ENCODE measurements around the gene EFNA1.

EFNA1 gene

DNA sequence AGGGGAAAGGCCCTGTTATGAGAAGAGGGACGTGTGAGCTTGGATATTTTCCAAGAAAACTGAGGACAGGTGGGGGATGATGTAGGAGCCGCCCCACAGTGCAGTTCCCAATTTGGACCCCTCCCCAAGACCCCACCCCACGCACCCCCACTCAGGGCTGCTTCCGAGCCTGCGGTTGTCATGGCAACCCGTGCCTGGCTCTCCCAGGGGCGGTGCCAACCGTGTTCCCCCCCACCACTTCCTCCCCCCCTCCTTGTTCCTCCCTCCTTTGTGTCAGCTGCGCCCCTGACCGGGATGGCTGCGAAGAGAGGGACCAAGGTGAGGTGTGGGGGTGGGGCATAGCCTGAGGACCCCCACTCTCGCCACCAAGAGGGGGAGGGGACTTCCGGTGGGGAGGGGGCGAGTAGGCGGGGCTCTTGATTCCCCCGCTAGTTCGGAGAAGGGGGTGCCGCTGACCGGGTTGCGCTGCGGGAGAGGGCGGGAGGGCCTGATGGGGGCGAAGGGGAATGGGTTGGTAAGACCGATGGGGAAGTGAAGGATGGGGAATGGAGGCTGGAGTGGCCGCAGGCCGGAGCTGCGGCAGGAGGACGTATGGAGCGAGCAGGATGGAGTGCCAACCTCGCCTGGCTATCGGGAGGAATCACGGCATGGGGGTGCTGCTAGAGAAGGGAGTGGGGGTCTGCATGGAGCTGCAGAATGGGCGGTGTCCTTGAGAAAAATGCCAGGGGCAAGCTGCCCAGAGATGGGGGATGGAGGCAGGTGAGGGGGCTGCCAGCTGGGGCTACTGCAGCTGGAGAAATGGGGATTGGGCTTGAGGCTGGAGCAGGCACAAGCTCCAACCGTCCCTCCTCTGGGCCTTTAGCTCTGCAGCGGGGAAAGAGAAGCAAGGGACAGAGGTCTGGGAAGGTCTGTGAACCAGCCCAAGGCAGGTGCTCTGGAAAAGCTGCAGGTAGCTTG is 46.9 kb downstream of the EFNA1 start:
- DNase-seq (ENCODE audit: low spot score): peak; percentile 51

DNA sequence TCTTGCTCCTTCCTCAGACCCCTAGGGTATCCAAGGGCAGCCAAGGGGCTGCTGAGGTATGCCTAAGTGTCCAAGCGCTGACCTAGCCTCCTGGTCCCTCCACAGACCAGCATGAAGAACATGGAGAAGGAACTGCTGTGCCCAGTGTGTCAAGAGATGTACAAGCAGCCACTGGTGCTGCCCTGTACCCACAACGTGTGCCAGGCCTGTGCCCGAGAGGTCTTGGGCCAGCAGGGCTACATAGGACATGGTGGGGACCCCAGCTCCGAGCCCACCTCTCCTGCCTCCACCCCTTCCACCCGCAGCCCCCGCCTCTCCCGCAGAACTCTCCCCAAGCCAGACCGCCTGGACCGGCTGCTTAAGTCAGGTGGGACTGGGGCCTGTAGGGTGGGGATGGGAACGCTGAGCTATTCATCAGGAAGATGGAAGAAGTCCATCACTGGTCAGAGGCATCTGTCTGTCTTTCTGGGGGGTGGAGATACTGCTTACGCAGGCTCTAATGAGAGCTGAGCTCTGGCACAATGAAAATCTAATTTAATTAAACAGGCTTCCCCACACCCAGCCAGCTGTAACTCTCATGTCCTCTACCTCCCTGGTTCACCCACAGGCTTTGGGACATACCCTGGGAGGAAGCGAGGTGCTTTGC is 47.7 kb downstream of the EFNA1 start:
- peak; percentile 59 for DNase-seq (ENCODE audit: low spot score)

DNA sequence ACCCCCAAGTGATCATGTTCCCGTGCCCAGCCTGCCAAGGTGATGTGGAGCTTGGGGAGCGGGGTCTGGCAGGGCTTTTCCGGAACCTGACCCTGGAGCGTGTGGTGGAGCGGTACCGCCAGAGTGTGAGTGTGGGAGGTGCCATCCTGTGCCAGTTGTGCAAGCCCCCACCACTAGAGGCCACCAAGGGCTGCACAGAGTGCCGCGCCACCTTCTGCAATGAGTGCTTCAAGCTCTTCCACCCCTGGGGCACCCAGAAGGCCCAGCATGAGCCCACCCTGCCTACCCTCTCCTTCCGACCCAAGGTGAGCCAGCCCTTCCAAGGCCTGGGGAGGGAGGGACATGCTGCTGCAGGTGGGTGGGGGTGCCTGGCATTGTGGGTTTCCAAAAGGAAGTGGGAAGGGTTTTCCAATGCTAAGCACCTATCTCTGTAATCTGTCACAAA is 48.3 kb downstream of the EFNA1 start:
- DNase-seq (ENCODE audit: low spot score): peak; percentile 46

DNA sequence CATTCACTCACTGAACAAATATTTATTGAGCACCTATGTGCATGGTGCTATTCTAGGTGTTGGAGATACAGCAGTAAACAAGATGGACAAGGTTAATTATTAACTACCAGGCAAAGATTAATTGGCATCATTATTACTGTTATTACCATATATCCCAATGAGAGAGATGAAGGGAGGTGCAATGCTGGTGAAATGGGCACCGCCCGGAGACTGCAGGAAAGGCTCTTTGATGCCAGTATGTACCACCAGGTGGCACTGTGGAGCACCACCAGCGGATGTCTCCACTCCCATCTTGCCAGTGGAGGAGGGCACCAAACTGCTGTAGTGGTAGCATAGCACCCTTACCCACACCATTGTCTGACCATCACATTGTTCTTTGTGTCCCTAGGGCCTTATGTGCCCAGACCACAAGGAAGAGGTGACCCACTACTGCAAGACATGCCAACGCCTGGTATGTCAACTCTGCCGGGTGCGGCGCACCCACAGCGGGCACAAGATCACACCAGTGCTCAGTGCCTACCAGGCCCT is 48.9 kb downstream of the EFNA1 start:
- peak; percentile 84 for DNase-seq (ENCODE audit: low spot score)

DNA sequence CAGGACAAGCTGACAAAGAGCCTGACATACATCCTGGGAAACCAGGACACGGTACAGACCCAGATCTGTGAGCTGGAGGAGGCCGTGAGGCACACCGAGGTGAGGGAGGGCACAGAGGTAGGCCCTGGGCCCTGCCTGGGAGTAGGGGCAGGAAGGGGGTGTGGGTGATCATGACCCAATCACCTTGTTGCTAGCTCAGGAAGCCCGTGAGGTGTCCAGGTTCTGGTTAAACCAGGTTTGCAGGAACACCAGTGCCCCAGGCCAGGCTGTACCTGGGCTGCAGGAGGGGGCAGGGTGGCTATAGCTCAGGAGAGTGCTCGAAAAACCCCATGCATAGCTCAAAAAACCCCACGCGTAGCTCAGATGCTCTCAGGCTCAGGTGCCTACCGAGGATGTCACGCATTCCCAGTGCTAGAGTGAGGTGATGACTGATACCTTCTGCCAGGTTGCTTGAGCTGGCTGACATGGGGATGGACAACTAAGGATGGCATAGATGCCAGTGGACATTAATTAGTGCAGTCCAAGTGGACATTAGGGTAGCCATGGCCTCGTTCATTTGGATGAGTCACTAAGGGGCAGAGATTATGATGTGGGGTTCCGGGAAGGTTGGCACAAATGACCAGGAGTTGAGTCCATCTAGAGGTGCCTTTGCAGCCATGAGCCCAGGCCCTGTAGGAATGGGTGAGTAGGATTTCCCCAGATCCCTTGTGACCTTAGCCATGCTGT is 49.7 kb downstream of the EFNA1 start:
- no peak for DNase-seq (ENCODE audit: low spot score)

DNA sequence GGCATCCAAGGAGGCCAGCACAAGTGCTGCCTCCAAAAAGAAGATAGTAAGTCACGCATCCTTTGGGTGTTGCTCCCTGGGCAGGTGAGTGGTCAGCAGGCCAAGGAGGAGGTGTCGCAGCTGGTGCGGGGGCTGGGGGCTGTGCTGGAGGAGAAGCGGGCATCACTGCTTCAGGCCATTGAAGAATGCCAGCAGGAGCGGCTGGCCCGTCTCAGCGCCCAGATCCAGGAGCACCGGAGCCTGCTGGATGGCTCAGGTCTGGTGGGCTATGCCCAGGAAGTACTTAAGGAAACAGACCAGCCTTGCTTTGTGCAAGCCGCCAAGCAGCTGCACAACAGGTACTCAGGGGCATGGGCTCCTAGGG is 50.2 kb downstream of the EFNA1 start:
- peak; percentile 64 for DNase-seq (ENCODE audit: low spot score)

DNA sequence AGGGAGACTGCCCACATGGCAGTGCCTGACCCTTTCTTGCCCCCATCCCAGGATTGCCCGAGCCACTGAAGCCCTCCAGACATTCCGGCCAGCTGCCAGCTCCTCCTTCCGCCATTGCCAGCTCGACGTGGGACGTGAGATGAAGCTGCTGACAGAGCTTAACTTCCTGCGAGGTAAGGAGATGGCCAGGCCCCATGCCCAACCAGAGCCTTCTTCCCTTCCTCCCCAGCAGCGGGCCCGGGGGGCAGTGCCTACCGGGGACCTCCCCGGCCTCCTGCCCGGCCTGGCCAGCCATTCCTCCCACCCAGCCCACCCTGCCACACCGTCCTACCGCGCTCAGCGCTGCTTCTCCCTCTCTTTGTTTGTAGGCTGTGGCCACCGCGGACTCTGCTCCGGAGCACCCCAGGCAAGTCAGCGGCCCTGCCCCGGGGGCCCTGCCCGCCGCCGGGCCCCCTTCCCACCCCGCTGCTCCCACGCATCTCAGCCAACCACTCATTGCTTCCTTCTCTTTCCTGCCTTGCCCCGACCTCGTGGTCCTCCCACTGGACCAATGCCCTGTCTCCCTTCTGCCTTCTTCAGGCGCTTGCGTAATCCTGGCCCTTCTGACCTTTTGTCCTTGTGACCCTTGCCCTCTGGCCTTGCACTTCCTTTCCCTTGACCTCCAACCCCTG is 50.9 kb downstream of the EFNA1 start:
- DNase-seq (ENCODE audit: low spot score): peak; percentile 66

DNA sequence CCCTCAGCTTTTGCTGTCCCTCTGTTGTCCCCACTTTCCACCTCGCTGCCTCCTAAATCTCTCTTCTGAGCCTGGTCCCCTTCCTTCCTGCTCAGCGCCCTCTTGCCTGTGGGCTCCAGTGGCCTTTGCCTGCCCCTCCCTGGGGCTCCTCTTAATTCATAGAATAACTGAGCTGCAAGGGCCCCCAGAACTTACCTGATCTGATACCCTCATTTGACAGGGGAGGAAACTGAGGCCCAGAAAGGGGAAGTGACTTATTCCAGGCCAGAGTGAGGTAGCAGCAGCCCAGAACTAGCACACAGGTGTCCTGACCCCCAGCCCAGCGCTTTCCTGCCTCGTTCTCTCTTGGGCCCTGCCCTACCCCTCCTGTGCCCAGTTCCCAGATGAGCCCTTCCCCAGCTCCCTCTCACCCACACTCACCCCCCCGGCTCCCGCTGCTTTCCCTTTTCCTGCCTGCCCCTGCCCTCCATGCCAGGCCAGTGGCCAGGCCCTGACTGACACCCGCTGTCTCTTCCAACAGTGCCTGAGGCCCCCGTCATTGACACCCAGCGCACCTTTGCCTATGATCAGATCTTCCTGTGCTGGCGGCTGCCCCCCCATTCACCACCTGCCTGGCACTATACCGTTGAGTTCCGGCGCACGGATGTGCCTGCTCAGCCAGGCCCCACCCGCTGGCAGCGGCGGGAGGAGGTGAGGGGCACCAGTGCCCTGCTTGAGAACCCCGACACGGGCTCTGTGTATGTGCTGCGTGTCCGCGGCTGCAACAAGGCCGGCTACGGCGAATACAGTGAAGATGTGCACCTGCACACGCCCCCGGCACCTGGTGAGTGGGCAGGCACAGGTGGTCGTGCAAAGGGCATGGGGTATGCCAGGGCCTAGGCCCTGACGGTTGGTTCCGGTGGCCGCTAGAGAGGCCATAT is 51.7 kb downstream of the EFNA1 start:
- DNase-seq (ENCODE audit: low spot score): peak; percentile 57

DNA sequence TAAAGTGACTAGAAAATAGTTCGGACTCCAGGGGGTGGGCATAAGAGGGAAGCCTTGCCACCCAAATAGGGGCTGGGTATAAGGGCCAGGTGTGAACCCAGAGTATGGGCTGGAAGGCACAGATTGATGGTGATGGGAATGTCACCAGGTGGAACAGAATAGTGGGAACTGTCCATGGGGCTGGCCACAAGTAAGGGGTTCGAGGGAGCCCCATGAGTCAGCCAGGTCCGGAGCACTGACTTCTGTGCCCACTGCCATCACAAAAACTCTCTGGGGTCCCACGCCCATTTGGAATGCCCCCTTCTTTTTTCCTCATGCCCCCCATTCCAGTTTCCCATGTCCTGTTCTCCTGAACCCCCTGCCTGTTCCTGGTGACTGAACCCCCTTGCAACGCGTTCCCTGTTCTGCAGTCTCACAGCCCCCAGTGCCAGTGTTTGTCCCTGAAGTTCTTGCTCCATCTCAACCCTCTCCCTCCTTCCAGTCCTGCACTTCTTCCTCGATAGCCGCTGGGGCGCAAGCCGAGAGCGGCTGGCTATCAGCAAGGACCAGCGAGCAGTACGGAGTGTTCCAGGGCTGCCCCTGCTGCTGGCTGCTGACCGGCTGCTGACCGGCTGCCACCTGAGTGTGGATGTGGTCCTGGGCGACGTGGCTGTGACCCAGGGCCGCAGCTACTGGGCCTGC is 53.8 kb downstream of the EFNA1 start:
- peak; percentile 37 for DNase-seq (ENCODE audit: low spot score)

DNA sequence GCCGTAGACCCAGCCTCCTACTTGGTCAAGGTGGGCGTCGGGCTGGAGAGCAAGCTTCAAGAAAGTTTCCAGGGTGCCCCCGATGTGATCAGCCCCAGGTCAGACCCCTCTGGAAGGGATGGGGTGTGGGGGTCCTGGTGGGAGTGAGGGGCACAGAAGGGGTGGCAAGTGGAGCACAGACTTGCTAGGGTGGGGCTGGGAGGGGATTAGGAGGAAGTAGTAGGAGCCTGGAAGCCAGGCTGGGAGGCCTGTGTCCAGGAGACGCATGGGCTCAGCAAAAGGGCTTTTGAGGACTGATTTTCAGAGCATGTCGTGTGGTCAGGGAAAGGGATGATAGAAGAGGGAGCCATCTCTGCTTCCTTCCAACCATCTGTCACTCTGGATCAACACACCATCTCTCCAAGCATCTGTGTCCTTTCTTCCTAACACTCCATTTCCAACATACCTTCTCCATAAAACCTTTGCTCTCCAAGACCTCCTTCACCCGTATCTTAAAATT is 54.4 kb downstream of the EFNA1 start:
- DNase-seq (ENCODE audit: low spot score): peak; percentile 54

DNA sequence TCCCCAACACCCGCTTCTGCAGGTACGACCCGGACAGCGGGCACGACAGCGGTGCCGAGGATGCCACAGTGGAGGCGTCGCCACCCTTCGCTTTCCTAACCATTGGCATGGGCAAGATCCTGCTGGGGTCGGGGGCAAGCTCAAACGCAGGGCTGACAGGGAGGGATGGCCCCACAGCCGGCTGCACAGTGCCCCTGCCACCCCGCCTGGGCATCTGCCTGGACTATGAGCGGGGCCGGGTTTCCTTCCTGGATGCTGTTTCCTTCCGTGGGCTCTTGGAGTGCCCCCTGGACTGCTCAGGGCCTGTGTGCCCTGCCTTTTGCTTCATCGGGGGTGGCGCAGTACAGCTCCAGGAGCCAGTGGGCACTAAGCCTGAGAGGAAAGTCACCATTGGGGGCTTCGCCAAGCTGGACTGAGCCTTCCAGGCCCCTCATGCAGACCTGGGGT is 56.1 kb downstream of the EFNA1 start:
- DNase-seq (ENCODE audit: low spot score): no peak

DNA sequence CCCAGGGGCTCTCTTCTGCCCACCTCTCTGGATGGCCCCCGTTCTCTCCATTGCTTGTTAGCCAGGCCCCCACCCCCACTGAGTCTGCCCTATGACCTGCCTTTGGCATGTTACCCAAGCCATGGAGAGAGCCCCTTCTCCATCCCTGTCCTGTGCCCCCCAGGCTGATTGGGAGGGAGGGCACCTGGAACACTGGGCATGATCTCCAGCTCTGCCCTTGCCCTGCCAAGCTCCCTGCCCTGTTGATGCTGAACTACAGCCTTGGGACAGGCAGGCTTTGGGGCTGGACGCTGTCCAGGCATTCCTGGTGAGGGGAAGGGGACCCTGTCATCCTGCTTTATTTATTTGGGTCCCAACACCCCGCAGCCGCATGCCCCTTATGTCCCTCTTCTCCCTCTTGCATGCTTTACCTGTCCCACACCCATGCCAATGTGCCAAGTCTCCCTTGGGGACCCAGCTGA is 56.7 kb downstream of the EFNA1 start:
- peak; percentile 64 for DNase-seq (ENCODE audit: low spot score)

Data from left forelimb (tissue), 1 donor.